Activated T-helper 9 cell treated with anti-CD3 and anti-CD28 coated beads, Interleukin-2, amount 50 U/mL, for 16 hours (primary cell): ENCODE results near the gene PRR36.
"Not testable (repeated sequence)": the region's sequence is repeated elsewhere in the genome, so short reads cannot be mapped to it uniquely, and the experiment has no call there.

Experiments
- DNase-seq: peaks from one replicate; pipeline ENCODE4 v3.0.0-alpha.2; 2020; ENCODE audit warnings: low read depth

Gene PRR36

DNA sequence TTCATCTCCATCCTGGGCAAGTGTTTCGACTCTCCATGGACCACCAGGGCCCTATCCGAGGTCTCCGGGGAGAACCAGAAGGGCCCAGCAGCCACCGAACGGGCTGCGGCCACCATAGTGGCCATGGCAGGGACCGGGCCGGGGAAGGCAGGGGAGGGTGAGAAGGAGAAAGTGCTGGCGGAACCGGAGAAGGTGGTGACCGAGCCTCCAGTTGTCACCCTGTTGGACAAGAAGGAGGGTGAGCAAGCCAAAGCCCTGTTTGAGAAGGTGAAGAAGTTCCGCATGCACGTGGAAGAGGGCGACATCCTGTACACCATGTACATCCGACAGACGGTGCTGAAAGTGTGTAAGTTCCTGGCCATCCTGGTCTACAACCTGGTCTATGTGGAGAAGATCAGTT, 24.8 kb upstream of the PRR36 start:
- no peak for DNase-seq

DNA sequence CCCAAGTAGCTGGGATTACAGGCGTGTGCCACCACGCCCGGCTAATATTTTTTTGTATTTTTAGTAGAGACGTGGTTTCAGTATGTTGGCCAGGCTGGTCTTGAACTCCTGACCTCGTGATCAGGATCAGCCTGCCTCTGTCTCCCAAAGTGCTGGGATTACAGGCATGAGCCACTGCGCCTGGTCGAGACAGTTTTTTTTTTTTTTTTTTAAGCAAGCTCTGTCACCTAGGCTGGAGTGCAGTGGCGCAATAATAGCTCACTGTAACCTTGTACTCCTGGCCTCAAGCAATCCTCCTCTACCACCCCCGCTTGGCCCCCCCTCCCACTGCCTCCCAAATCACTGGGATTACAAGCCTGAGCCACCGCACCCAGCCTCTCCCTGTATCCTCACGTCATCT, 23.1 kb upstream of the PRR36 start:
- DNase-seq, result no peak

DNA sequence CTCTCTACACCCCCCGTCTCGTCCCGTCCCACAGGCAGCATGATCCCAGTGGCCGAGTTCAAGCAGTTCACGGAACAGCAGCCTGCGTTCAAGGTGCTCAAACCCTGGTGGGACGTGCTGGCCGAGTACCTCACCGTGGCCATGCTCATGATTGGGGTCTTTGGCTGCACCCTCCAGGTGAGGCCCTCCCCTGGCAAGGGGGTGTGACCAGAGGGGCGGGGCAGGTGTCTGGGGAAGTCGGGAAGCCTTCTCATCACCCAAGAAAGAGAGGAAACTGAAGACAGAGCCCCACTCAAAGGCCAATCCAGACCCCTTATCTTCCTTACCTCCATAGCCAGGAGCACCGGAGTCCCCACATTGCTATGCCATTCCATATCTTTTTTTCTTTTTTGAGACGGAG, 21.4 kb upstream of the PRR36 start:
- no peak for DNase-seq

DNA sequence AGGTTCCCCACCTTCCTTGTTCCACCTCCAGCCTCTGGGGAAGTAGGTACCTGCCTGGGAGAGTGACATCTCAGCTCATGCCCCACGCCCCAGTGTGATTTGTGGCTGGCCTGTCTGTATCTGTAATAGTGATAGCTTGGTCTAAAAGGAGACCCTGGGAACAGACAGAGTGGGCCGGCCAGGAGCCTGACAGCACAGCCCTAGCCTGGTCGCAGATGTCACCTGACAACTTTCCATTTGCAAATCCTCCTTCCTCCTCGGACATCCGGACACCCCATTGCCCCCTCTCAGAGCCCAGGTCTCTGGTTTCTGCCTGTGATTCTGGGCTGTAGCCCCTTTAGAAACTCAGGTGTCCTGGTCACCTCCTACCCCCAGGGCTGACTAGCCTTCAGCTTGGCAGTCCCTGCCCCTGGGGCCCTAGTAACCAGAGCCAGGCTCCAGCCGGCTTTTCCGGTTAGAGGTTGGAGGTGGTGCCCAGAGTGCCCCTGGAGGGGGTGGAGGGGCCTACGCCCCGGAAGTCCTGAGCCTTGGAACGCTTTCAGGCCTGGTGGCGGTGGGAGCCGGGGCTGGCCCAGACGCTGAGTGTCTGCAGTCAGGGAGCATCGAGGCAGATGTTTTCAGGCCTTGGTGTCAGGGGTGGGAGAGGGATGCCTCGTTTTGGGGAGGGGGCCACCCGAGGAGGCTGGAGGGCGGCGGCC, 20.6 kb upstream of the PRR36 start:
- no peak for DNase-seq

DNA sequence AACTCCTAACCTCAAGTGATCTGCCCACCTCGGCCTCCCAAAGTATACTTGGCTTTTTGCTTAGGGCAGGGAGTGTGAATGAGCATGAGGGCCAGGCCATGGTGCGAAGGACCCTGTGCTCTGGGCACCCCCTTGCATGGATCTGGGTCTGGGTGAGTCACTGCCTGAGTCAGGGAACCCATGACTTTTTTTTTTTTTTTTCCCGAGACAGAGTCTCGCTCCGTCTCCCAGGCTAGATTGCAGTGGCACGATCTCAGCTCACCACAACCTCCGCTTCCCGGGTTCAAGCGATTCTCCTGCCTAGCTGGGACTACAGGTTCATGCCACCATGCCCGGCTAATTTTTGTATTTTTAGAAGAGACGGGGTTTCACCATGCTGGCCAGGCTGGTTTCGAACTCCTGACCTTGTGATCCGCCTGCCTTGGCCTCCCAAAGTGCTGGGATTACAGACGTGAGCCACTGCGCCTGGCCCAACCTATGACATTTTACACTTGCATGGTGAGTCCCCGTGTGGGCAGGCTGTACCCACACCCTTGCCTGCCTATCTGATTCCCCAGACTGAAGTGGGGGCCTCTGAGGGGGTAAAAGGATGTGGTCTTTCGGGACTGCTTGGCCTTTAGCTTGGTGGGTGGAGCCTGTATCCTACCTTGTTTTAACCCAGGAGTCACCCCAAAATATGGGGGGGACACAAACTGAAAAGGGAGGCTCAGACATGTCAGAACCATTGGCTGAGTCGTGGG, 19.3 kb upstream of the PRR36 start:
- not testable (repeated sequence) for DNase-seq

DNA sequence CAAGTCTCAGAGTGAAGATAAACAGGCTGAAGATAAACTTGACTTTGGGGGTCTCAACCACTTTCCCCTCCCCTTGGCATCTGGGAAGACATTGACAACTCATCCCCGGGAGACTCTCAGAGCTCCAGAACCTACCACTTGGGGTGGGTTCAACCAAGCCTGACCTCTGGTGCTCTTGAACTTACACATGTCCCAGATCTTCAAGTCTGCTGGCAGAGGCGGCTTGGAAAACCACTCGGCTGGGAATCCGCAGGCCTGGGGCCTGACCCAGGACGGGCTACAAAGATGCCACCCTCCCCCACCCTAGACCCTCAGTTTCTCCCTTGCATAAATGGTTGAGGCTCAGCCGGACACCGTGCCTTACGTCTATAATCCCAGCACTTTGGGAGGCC, 14.6 kb upstream of the PRR36 start:
- DNase-seq, result no peak

DNA sequence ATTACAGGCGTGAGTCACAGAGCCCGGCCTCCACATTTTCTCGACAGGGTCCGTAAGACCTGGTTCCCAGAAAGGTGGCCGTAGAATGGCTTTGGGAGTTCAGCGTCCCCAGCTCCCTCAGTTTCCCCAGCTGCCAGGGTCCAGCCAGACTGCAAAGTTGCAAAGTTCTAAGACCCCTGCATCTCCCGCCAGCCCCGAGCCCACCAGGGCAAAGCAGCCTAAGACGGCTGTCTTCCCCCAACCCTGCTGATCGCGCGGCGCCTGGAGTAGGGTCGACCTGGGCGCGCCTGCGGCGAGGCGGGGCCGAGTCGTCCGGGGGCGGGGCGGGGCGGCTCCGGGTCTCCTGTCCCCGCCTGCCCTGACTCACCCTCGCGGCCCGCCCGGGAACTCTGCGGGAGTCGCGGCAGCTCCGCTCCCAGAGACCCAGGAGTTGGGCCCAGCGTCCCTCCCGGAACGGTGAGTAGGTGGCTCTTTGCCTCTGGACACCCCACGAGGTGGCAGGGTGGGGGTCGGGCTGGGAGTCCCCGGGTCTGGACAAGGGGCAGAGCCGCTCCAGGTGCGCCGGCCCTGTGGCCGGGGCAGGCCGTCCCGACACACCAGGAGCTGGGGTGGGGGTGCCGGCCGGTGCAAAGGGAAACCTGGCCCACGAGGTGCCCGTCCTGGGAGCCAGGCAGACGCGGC, 14.1 kb upstream of the PRR36 start, which contains the start of gene LRRC8E:
TSS of gene LRRC8E (plus strand) at position 366 of the 681 bp plus-strand sequence. CDS start 7,094 bp downstream, outside the sequence.
- DNase-seq, result no peak

DNA sequence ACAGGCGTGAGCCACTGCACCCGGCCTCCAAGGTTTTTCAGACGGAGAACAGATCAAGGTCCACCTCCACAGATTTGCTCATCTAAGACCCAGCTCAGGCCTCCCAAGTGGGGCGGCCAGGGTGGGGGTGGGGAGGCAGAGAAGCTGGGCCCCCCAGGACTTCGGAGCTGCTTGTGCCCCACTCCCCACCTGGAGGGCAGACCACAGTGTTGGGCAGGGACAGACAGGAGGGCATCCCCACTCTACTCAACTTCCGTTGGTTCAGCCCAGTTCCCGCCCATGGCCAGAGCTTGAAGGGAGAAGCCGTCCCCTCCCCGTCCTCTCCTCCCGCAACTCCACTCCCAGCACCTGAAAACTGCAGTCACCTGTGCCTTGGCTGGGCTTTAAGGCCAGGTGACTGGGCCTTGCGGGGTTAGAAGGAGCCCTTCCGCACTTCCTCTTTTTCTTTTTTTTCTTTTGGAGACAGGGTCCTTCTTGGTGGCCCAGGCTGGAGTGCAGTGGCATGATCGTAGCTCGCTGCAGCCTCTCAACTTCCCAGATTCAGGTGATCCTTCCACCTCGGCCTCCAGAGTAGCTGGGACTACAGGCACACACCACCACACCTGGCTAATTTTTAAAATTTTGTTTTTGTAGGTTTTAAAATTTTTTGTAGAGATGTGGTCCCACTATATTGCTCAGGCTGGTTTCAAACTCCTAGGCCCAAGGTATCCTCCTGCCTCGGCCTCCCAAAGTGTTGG, 13.4 kb upstream of the PRR36 start:
- no peak for DNase-seq

DNA sequence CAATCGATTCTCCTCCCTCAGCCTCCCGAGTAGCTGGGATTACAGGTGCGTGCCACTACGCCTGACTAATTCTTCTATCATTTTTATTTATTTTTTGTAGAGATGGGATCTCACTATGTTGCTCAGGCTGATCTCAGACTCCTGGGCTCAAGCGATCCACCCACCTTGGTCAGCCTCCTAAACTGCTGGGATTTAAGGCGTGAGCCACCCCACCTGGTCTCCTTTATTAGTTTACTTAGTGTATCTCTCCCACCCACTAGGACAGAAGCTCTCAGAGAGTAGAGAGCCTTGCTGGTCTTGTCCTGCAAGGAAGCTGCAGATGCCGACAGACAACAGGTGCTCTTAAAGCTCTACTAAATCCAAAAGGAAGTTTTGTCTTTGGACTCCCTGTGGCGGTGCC, 11.6 kb upstream of the PRR36 start:
- DNase-seq, result no peak

DNA sequence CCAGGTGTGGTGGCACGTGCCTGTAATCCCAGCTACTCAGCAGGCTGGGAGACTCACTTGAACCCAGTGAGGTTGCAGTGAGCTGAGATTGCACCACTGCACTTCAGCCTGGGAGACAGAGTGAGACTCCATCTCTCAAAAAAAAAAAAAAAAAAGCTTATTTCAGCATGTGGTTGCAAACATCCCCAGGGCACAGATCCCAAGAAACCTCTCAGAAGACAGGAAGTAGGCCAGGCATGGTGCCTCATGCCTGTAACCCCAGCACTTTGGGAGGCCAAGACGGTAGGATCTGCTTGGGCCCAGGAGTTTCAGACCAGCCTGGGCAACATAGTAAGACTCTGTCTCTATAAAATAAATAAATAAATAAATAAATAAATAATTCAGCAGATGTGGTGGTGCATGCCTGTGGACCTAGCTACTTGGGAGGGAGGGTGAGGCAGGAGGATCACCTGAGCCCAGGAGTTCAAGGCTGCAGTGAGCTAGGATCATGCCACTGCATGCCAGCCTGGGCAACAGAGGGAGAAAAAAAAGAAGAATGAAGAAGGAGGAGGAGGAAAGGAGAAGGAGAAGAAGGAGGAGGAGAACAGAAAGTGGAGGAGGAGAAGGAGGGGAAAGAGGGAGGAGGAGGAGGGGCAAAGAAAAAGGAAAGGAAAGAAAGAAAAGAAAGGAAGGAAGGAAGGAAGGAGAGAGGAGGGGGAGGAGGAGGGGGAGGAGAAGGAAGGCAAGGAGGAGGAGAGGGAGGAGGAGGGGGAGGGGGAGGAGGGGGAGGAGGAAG, 9.8 kb upstream of the PRR36 start:
- no peak for DNase-seq

DNA sequence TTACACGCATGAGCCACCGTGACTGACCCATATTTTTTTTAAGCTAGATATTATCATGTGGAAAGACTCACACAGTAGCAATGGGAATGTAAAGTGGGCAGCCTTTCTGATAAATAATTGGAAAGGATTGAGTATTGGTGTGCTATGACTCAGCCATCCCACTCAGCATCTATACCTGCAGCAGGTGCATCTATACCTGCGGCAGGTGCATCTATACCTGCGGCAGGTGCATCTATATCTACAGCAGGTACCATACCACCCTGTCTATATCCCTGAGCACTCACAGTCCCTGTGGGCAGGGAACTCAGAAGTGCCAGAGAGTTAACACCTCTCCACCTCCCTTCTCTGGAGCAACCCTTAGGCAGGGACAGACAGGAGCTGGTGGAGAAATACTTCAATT, 8.9 kb upstream of the PRR36 start:
- no peak for DNase-seq

DNA sequence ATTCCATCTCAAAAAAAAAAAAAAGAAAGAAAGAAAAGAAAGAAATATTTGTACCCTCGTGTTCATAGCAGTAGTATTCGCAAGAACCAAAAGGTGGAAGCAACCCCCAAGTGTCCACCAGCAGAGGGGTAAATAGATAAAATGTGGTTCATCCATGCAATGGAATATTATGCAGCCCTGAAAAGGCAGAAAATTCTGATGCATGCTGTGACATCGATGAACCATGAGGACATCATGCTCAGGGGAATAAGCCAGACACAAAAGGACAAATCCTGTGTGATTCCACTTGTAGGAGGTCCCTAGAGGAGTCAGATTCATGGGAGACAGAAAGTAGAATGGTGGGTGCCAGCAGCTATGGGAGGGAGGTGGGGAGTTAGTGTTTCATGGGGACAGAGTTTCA, 7.7 kb upstream of the PRR36 start:
- no peak for DNase-seq

DNA sequence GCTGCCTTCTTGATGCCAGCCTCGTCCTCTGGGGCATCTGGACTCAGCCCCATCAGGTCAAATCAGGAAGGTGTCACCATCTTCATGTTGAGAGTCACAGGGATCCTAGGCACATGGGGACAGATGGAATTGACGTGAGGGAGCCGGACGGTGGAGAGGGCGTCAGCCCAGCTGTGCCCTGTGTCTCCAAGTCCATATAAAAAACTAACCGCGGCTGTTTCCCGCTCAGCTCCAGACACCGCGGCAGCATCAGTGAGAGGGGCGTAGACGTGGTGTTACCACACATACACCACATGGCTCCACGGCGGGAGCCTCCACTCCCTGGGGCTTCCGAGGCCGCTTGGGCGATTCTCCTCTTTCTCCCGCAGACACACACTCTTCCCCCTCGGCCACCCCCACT, 5.6 kb upstream of the PRR36 start:
- DNase-seq, result no peak

DNA sequence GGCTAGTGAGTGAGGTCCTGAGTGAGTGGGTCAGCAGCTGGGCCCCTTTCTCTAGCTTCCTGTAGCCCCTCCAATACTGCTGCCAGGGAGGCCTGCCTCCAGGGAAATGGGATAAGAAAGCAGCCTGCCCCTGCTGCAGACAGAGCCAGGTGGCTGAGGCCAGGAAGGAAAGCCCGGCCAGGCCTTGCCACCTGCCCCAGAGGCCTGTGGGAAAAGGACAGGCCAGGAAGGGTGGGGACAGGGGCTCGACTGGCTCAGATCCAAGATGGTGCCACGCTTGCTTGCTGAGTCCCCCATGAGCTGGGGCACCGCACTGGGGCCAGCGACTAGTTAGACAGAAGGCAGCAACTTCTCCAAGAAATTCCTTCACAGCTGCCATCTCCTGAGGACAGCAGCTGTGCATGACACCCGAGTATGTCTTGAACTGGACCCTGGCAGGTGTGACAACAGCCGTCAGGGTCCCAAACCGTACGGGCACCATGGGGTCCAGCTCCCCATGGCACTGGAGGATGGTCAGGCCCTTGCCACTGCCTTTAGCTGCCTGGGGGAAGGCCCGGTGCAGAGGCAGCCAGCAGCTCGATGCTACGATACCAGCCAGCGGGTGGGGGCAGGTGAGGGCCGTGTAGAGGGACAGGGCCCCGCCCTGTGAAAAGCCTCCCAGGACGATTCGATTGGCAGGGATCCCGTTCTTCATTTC, 5.1 kb upstream of the PRR36 start:
- DNase-seq, result no peak

DNA sequence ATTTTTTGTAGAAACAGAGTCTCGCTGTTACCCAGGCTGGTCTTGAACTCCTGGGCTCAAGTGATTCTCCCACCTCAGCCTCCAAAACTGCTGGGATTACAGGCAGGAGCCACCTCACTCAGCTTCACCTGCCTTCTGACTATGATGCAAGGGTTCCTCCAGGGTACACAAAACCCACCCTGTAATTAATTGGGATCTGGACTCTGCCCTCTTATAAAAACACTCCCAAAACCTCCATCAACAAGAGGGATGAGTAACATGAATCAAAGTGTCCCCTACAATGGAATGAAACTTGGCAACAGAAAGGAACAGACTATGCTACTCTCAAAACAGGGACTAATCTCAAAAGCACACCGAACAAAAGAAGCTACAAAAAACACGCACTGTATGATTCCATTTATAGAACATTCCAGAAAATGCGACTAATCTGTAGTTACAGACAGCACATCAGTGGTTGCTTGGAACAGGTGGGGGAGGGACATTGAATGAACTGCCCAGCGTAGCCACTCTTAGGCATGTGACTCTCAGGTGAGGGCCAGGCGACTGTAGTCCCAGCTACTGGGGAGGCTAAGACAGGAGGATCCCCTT, 3.2 kb upstream of the PRR36 start:
- DNase-seq, result no peak

DNA sequence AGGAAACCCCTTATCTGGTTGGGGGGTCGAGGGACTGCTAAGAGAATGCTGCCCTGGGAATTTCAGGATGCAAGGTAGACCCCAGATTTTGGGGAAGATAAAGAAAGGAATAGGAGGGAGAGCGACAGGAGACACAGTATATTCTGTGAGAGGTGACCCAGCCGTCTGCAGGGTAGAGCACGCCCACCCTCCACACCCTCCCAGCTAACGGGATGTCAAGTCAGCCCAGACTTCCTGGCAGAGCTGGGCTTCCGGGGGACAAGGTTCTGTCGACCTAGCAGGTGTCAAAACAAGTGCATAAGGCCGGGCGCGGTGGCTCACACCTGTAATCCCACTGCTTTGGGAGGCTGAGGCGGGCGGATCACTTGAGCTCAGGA, 695 bp upstream of the PRR36 start:
- DNase-seq, result no peak

DNA sequence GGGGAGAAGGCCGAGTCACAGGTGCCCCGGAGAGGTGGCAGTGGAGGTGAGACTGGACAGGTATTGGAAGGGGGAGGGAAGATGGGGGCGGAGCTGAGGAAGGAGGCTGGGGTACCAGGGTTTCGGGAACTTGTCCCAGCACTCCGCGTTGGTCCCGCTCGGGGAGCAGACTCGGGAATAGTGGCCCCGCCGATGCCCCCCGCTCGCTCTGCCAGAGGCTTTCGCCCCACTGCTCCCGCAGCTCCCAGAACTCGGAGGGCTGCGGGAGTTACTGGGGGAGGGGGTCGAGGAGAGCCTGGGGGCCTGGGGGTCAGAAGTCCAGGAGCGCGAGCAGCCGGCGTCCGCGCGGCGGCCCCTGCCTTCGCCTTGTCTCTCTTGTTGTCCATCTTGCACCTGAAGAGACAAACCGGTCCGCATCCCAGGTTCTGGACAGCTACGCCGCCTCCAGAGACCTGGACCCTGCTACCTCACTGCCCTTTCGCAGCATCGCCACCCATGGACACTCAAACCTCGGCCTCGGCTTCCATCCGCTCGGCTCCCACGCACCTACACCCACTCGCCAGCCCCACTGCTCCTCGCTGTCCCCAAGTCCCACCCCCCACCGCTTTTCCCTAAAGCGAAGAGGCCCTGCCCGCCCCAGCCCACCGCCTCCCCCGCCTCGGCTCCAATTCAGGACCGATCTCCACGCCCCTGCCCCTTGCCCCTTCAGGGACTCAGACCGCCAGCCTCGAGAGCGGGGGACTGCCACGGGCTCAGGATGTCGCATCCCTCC, 700 bp downstream of the PRR36 start:
- DNase-seq, result no peak

DNA sequence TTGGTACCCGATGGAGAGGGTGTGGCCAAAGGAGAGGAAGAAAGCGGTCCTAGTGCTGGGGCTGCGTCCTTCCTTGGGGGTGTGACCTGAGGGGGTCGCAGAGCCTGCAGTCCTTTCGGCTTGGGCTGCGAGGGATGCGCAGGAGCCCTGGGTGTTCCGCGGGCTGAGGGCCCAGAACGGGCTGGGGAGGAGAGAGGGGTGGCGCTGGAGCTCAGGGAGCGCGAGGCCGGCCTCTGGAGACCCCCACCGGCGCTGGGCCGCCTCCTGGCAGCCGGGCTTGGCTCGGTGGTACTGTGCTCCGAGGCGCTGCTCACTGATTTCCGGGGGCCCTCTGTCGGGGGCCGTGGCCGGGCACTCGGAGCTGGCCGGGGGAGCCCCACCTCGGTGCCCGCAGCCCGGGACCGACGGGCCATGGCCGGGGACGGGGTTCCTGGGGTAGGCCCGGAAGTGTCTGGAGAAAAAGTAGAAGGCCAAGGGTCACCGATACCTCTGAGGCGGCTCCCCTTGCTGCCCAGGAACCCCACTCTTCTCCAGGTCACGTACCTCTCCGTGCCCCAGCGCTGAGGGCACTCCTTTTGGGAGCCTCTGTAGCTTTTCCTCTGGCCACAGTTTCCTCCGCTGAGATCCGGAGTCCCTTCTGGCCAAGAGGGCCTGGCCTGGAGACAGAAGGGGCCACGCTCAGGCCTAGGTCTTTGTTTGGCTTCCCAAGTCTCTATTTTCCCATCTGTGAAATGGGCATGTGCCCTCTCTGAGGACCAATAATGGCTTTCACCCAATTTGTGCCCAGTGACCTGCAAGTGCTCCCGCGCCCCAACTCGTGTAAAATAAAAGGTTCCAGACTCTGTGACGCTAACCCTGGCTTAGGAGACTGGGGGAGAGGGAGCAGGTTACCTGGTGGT, 1.6 kb downstream of the PRR36 start:
- DNase-seq, result no peak
